ENCODE measurements around the gene PDZD4.
"Not testable (repeated sequence)": the region's sequence is repeated elsewhere in the genome, so short reads cannot be mapped to it uniquely, and the experiment has no call there.

The PDZD4 gene

GRCh38 chrX:153831429-153832150, 1.2 kb upstream of the PDZD4 start:
- DNase-seq = no peak

- DNase-seq = no peak
These were observed 490 bp upstream of the PDZD4 start for GRCh38 chrX:153830640-153831428.

GRCh38 chrX:153829549-153829798, 870 bp downstream of the PDZD4 start:
- DNase-seq = no peak

GRCh38 chrX:153828723-153829548, 1.4 kb downstream of the PDZD4 start:
- no peak for DNase-seq

- DNase-seq = no peak
These were observed 2.0 kb downstream of the PDZD4 start for GRCh38 chrX:153828308-153828707.

- no peak for DNase-seq
These were observed 2.4 kb downstream of the PDZD4 start for GRCh38 chrX:153827903-153828302.

- no peak for DNase-seq
These were observed 3.3 kb downstream of the PDZD4 start for GRCh38 chrX:153827016-153827415.

GRCh38 chrX:153825042-153825441, 5.3 kb downstream of the PDZD4 start:
- DNase-seq = no peak

GRCh38 chrX:153824348-153824747, 6.0 kb downstream of the PDZD4 start:
- no peak for DNase-seq

- no peak for DNase-seq
These were observed 9.3 kb downstream of the PDZD4 start for GRCh38 chrX:153821066-153821465.

- no peak for DNase-seq
These were observed 9.7 kb downstream of the PDZD4 start for GRCh38 chrX:153820601-153821000.

- DNase-seq = no peak
These were observed 10.8 kb downstream of the PDZD4 start for GRCh38 chrX:153819384-153820040.

- peak; percentile 60 for DNase-seq
These were observed 11.6 kb downstream of the PDZD4 start for GRCh38 chrX:153818571-153819383.

- DNase-seq = not testable (repeated sequence)
These were observed 12.3 kb downstream of the PDZD4 start for GRCh38 chrX:153818064-153818463.

- peak; percentile 42 for DNase-seq
These were observed 13.3 kb downstream of the PDZD4 start for GRCh38 chrX:153816831-153817690.

GRCh38 chrX:153814591-153815315, 15.6 kb downstream of the PDZD4 start:
- DNase-seq = no peak

- DNase-seq = no peak
These were observed 17.2 kb downstream of the PDZD4 start for GRCh38 chrX:153813161-153813560.

- DNase-seq = no peak
These were observed 18.1 kb downstream of the PDZD4 start for GRCh38 chrX:153812220-153812619.

GRCh38 chrX:153807976-153808375, 22.4 kb downstream of the PDZD4 start:
- no peak for DNase-seq

GRCh38 chrX:153806999-153807575, 23.3 kb downstream of the PDZD4 start:
- DNase-seq = no peak

All from stimulated activated CD8-positive, alpha-beta memory T cell treated with anti-CD3 and anti-CD28 coated beads, Interleukin-4, amount 100 ng/mL, for 48 hours (primary cell).